Endothelial cell of umbilical vein (primary cell): Measurements from ENCODE around the gene CCHCR1. TPM values are rescaled to one million over a fixed set of nuclear protein-coding genes. Genes with fewer than 3 reads are reported as not detected.

Source experiments
- BruUV-seq: library from RNA; stranded (reverse); fragments of 400-500 nt; replicated peaks from 2 replicates; lab custom pipeline; 2021; lab: Mats Ljungman, UMichigan
- CTCF ChIA-PET: fragments of 300-600, 350-600 bp; sonication (Branson Sonifier 250); formaldehyde crosslinking; loops from one replicate; lab custom pipeline; 2021; ENCODE audit warnings: antibody characterized with exemption, inconsistent platforms; lab: Charles Lee
- POLR2A ChIA-PET: fragments of 300-600, 350-600 bp; sonication (Branson Sonifier 250); formaldehyde crosslinking; loops from one replicate; lab custom pipeline; 2021; ENCODE audit warnings: antibody characterized with exemption, inconsistent platforms; lab: Charles Lee
- DNase-seq: peaks from one replicate; pipeline ENCODE4 v3.0.0-alpha.2; 2011; ENCODE audit warnings: low read depth, low spot score
- FAIRE-seq: peaks from 2 replicates; lab custom pipeline; 2011; peaks lifted over from hg19 to GRCh38; lab: Jason Lieb, UNC
- H2AFZ ChIP-seq: 2 replicates; pipeline ENCODE4 v1.6.0; 2012; ENCODE audit warnings: low read depth, low read length, control low read depth, inconsistent platforms
- H3K27ac ChIP-seq: 2 replicates; pipeline ENCODE4 v1.5.1; 2011; ENCODE audit warnings: low read depth, mild to moderate bottlenecking, control low read depth, low read length, moderate library complexity; ENCODE audit not compliant: insufficient read depth
- H3K27me3 ChIP-seq, 2 experiments: 2 replicates each; pipeline versions ENCODE4 v1.6.0 to v1.6.1; 2011; ENCODE audit warnings: low read length in 2 of 2, mixed read lengths in 1 of 2; ENCODE audit not compliant: control insufficient read depth in 2 of 2, insufficient read depth in 2 of 2
- H3K36me3 ChIP-seq, 2 experiments: 2 replicates in 1 of 2; 3 replicates in 1 of 2; pipeline ENCODE4 v1.5.1; 2011; ENCODE audit warnings: low read length in 2 of 2, mild to moderate bottlenecking in 1 of 2, moderate library complexity in 1 of 2; ENCODE audit not compliant: control insufficient read depth in 2 of 2, insufficient read depth in 2 of 2; ENCODE audit errors: extremely low read depth in 1 of 2
- H3K4me1 ChIP-seq: 3 replicates; pipeline ENCODE4 v1.5.1; 2011; ENCODE audit warnings: mild to moderate bottlenecking, low read length; ENCODE audit not compliant: control insufficient read depth, insufficient read depth; ENCODE audit errors: extremely low read depth
- H3K4me2 ChIP-seq: 2 replicates; pipeline ENCODE4 v1.6.1; 2011; ENCODE audit warnings: low read length, control low read depth, mixed read lengths; ENCODE audit not compliant: insufficient read depth
- H3K4me3 ChIP-seq, 3 experiments: fragments of 200-600 bp in 1 of 3; sonication (generic), shearing (Covaris generic) in 1 of 3; replicated peaks in 1 of 3; 2 replicates each; pipeline ENCODE4 v1.5.1; 2011 to 2016; ENCODE audit warnings: control low read depth in 3 of 3, low read length in 3 of 3, mild to moderate bottlenecking in 2 of 3, inconsistent platforms in 1 of 3, low read depth in 1 of 3, moderate library complexity in 1 of 3; ENCODE audit not compliant: insufficient read depth in 1 of 3
- H3K79me2 ChIP-seq: 2 replicates; pipeline ENCODE4 v1.6.0; 2012; ENCODE audit warnings: low read length, inconsistent platforms; ENCODE audit not compliant: control insufficient read depth, insufficient read depth
- H3K9ac ChIP-seq: replicated peaks from 2 replicates; pipeline ENCODE3; 2011; ENCODE audit warnings: low read length, control low read depth; ENCODE audit not compliant: insufficient read depth; ENCODE audit errors: extremely low read depth
- H3K9me1 ChIP-seq: replicated peaks from 3 replicates; pipeline ENCODE4 v1.6.0; 2011; ENCODE audit warnings: mild to moderate bottlenecking, low read length; ENCODE audit not compliant: control insufficient read depth, insufficient read depth; ENCODE audit errors: extremely low read depth
- H3K9me3 ChIP-seq: replicated peaks from 2 replicates; pipeline ENCODE4 v1.5.1; 2012; ENCODE audit warnings: low read length, inconsistent platforms; ENCODE audit not compliant: control insufficient read depth, insufficient read depth
- H4K20me1 ChIP-seq: replicated peaks from 2 replicates; pipeline ENCODE3; 2011; ENCODE audit warnings: mild to moderate bottlenecking, low read length; ENCODE audit not compliant: control insufficient read depth, insufficient read depth; ENCODE audit errors: extremely low read depth
- CTCF ChIP-seq, 2 donors: IDR thresholded peaks; 1 replicate in 1 of 2; 2 replicates in 1 of 2; pipeline ENCODE4 v1.5.1; 2011; ENCODE audit warnings: low read length in 2 of 2, mild to moderate bottlenecking in 2 of 2, moderate library complexity in 2 of 2, control low read depth in 1 of 2, inconsistent platforms in 1 of 2, low read depth in 1 of 2; ENCODE audit not compliant: insufficient read depth in 1 of 2; ENCODE audit errors: extremely low read depth in 1 of 2
- EZH2 ChIP-seq: IDR thresholded peaks from 2 replicates; pipeline ENCODE4 v1.6.1; 2012; ENCODE audit warnings: borderline replicate concordance, low read depth, mild to moderate bottlenecking, moderate library complexity, low read length, inconsistent platforms; ENCODE audit not compliant: severe bottlenecking
- FOS ChIP-seq: IDR thresholded peaks from 2 replicates; pipeline ENCODE4 v1.6.1; 2011; ENCODE audit warnings: mild to moderate bottlenecking, low read length, moderate library complexity, borderline replicate concordance; ENCODE audit not compliant: insufficient read depth
- GATA2 ChIP-seq: IDR thresholded peaks from 2 replicates; pipeline ENCODE4 v1.7.0; 2011; ENCODE audit warnings: low read depth, mild to moderate bottlenecking, moderate library complexity, mixed read lengths, low read length; ENCODE audit not compliant: insufficient read length, insufficient read depth
- JUN ChIP-seq: IDR thresholded peaks from 2 replicates; pipeline ENCODE4 v1.6.1; 2011; ENCODE audit warnings: borderline replicate concordance, low read depth; ENCODE audit not compliant: insufficient read length, insufficient read depth
- MAX ChIP-seq: IDR thresholded peaks from 2 replicates; pipeline ENCODE4 v1.6.1; 2011; ENCODE audit not compliant: insufficient read depth, insufficient read length
- MYC ChIP-seq: IDR thresholded peaks from one replicate; pipeline ENCODE4 v1.6.1; 2011; ENCODE audit warnings: mild to moderate bottlenecking, low read depth, low read length
- POLR2A ChIP-seq: IDR thresholded peaks from 2 replicates; pipeline ENCODE4 v1.6.1; 2012; ENCODE audit warnings: low read depth, mild to moderate bottlenecking, control low read depth, low read length
- POLR2AphosphoS5 ChIP-seq: IDR thresholded peaks from 2 replicates; pipeline ENCODE4 v1.6.1; 2012; ENCODE audit warnings: low read depth, mild to moderate bottlenecking, control low read depth, low read length, moderate library complexity; ENCODE audit not compliant: insufficient read depth
- dilution Hi-C: fragments of 300-500 bp; cut with MboI; formaldehyde crosslinking; loops from one replicate; pipeline ENCODE4 v1.15.0; 2019; ENCODE audit warnings: low sequenced_read_pairs; ENCODE audit not compliant: extremely low pct_ligation_motif_present
- intact Hi-C: fragments of 100-400 bp; cut with micrococcal nuclease; formaldehyde crosslinking; loops from one replicate; pipeline ENCODE4 v1.10.0; 2022
- polyA plus RNA-seq, 4 experiments: library from polyadenylated mRNA; depleted of rRNA in 3 of 4; stranded (reverse) in 3 of 4; unstranded in 1 of 4; fragments of >200 nt; gene quantifications; 2 replicates each; pipeline versions ENCODE4 v1.2.1 to v1.2.3, GENCODE V29; 2011 to 2012; ENCODE audit warnings: missing spikeins in 1 of 4
- total RNA-seq: library from RNA; stranded (reverse); gene quantifications from 2 replicates; pipeline ENCODE4 v1.2.3, GENCODE V29; 2021

The CCHCR1 gene
- total and polyA plus RNA-seq, 2 donors (not counting 3 experiments of a cell fraction or from before 2014, with no cell fraction given), result 12.8 to 23.2 TPM

GRCh38 chr6:31168606-31169005 is 11.0 kb upstream of the CCHCR1 start:
- no peak overlapping the region for H3K9ac ChIP-seq
- intact Hi-C loops, result no loop called here
- no peaks in the 10 kb centered on the region for H4K20me1 ChIP-seq
- H3K4me2 ChIP-seq, result no peak overlapping the region
- no peaks in the 10 kb centered on the region for H3K4me1 ChIP-seq
- H3K9me3 ChIP-seq, result no peaks in the 10 kb centered on the region
- no peak for DNase-seq
- FAIRE-seq, result no peak
- no peak for TF ChIP-seq POLR2AphosphoS5
- TF ChIP-seq CTCF (IDR thresholded peaks at IDR 0.05; ENCODE audit: extremely low read depth in 1 of 2, insufficient read depth in 1 of 2, low read depth in 1 of 2, low read length in 2 of 2), result no peak
- no peak for TF ChIP-seq MYC
- TF ChIP-seq EZH2, result no peak
- TF ChIP-seq MAX, result no peak
- no peak for TF ChIP-seq POLR2A
- no peak for TF ChIP-seq FOS
- TF ChIP-seq JUN, result no peak
- no peak for TF ChIP-seq GATA2
- no peaks in the 10 kb centered on the region for H3K79me2 ChIP-seq
- ChIA-PET POLR2A (no interaction called here), CTCF (interaction anchor here (1.2 kb wide), 1 partner anchor 31 kb away, joined by 3 read pairs; no protein-coding TSS in a partner anchor)
- H3K27ac ChIP-seq, result no peak overlapping the region
- no peaks in the 10 kb centered on the region for H3K36me3 ChIP-seq
- H3K27me3 ChIP-seq, result no peaks in the 10 kb centered on the region
- H3K4me3 ChIP-seq, result no peak overlapping the region
- no TSS peak for BruUV-seq
- H2AFZ ChIP-seq, result no peak overlapping the region
- dilution Hi-C loops, result no loop called here
- H3K9me1 ChIP-seq, result no peaks in the 10 kb centered on the region
